ENCODE data around the gene ANKLE1.

DNA sequence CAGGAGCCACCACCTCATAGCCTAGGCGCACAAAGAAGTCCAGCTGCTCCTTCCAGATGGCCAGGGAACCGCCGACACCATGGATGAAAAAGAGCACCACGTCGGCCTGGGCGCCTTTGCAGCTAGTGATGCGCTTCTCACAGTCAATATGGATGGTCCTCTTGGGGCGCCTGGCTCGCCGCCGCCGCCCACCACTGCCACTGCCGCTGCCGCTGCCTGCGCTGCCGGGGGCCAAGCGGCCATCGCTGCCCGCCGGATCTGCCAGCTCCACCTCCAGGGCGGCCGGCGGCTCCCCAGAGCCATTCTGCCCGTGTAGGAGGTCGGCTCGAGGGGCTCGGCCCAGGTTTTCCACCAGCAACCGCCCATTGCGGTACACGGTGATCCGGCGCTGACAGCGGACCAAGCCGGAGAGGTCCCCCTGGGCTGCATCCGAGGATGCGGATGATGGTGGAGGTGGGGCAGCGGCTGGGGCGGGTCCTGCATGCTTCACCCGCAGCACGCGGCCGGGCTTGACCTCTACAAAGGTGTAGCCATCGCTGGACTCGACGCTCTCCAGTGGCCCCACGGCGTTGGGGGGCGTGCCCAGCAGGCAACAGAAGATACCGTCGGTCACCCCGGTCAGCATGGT, 19.4 kb downstream of the ANKLE1 start:
- TF ChIP-seq CTCF (IDR thresholded peaks at IDR 0.05; ENCODE audit: low read depth, low read length, poor library complexity, severe bottlenecking) (no peak), EZH2phosphoT487 (IDR thresholded peaks at IDR 0.05; ENCODE audit: borderline replicate concordance, low read length) (no peak)
